ENCODE measurements around the gene SUCO. TPM values are rescaled to one million over a fixed set of nuclear protein-coding genes. Genes with fewer than 3 reads are reported as not detected.

SUCO gene
- total and polyA plus RNA-seq, 2 of the 4 experiments (the other 2 are of a cell fraction), result 11.4 to 21.5 TPM

GRCh38 chr1:172532183-172532699 is 709 bp upstream of the SUCO start:
- H3K9ac ChIP-seq (ENCODE audit: low read depth, low read length), result peak overlapping the region; percentile 84
- CTCF ChIA-PET, result no interaction called here
- H3K9me3 ChIP-seq (ENCODE audit: control insufficient read depth, insufficient read depth, low read length), result no peaks in the 10 kb centered on the region
- H3K79me1 ChIP-seq (ENCODE audit: low read depth in 1 of 2, low read length in 2 of 2), result peaks cover 6 to 23% of the 10 kb centered on the region in 2 experiments; a peak in 2 of 4 replicates
- H3K23ac ChIP-seq (ENCODE audit: low read depth, low read length), result peak overlapping the region; percentile 96
- dilution Hi-C loops (cut with HindIII; ENCODE audit: low sequenced_read_pairs, unreplicated experiment), result no loop called here
- in situ Hi-C loops (cut with MboI; ENCODE audit: low sequenced_read_pairs), result no loop called here
- H3K27me3 ChIP-seq (ENCODE audit: control insufficient read depth, insufficient read depth, low read length), result no peaks in the 10 kb centered on the region
- peak overlapping the region; percentile 99 for H3K14ac ChIP-seq (replicated peaks; ENCODE audit: low read depth, low read length)
- ATAC-seq (ENCODE audit: low read depth), result peak; percentile 74
- peak overlapping the region; percentile 83 for H3K27ac ChIP-seq (ENCODE audit: insufficient read depth, low read length)
- no peak overlapping the region for H2AK5ac ChIP-seq (ENCODE audit: low read depth, low read length)
- H2BK120ac ChIP-seq (ENCODE audit: low read depth, low read length), result peak overlapping the region; percentile 99
- DNase-seq, result peak; percentile 99
- peak overlapping the region; percentile 20 for H2AK9ac ChIP-seq (replicated peaks; ENCODE audit: low read depth, low read length, poor library complexity)
- peak overlapping the region; percentile 53 for H3K4me3 ChIP-seq (ENCODE audit: insufficient read depth, low read depth, low read length)
- H3K4ac ChIP-seq (ENCODE audit: low read depth, low read length), result peak overlapping the region; percentile 98
- peak overlapping the region; percentile 95 for H4K91ac ChIP-seq (ENCODE audit: insufficient read depth, low read depth, low read length)
- peak overlapping the region; percentile 66; the same call in 1 of the 2 replicates for H4K5ac ChIP-seq (ENCODE audit: low read depth, low read length)
- intact Hi-C loops (cut with micrococcal nuclease), result loop anchor here (2.0 to 5.0 kb wide), 3 partner anchors 81 to 530 kb away; no protein-coding TSS in a partner anchor
- no peaks in the 10 kb centered on the region for H3K9me1 ChIP-seq (ENCODE audit: insufficient read depth, low read length)
- H3K36me3 ChIP-seq (ENCODE audit: control insufficient read depth, insufficient read depth, low read length), result no peaks in the 10 kb centered on the region
- peak overlapping the region; percentile 14 to 96 for H4K8ac ChIP-seq (ENCODE audit: low read depth in 2 of 2, low read length in 2 of 2)
- peak overlapping the region; percentile 79 for H3K4me2 ChIP-seq (ENCODE audit: low read depth, low read length)
- no peaks in the 10 kb centered on the region for H3K4me1 ChIP-seq (ENCODE audit: control insufficient read depth, insufficient read depth, low read length)
- H2BK5ac ChIP-seq (ENCODE audit: low read depth, low read length, poor library complexity, severe bottlenecking), result peak overlapping the region; percentile 93
- no CpG with 5 or more reads among the region's 18 CpGs for WGBS, 2 experiments (ENCODE audit: extremely low coverage in 2 of 2, insufficient read length in 1 of 2)
- H3K56ac ChIP-seq (ENCODE audit: extremely low read depth, insufficient read depth, low read length), result peak overlapping the region; percentile 96
- peaks cover 14% of the 10 kb centered on the region; the same call in 1 of the 2 replicates for H4K20me1 ChIP-seq (ENCODE audit: insufficient read depth, low read length)
- H2AFZ ChIP-seq (replicated peaks; ENCODE audit: low read length, poor library complexity), result peak overlapping the region; percentile 96
- peak overlapping the region; percentile 98 for H2BK20ac ChIP-seq (ENCODE audit: low read depth, low read length)
- no TSS peak for BruUV-seq (replicated peaks)
- H2BK15ac ChIP-seq (ENCODE audit: low read depth, low read length), result peak overlapping the region; percentile 89; the same call in 2 of the 3 replicates
- POLR2A ChIA-PET (ENCODE audit: unreplicated experiment), result interaction anchor here (0.9 kb wide), 1 partner anchor 12 kb away, joined by 3 read pairs; no protein-coding TSS in a partner anchor
- H3K18ac ChIP-seq (ENCODE audit: low read depth, low read length), result peak overlapping the region; percentile 76
- TF ChIP-seq BHLHE40 (IDR thresholded peaks at IDR 0.05; ENCODE audit: low read depth, low read length) (peak; percentile 76), RAD21 (IDR thresholded peaks at IDR 0.05; ENCODE audit: low read length) (no peak), SMC3 (IDR thresholded peaks at IDR 0.05; ENCODE audit: low read depth, low read length) (no peak), CEBPB (IDR thresholded peaks at IDR 0.05; ENCODE audit: low read depth, low read length) (0 out of 2 replicates have a peak, but pooled peaks have one; percentile 32), ELK1 (IDR thresholded peaks at IDR 0.05; ENCODE audit: borderline replicate concordance, low read depth, low read length) (no peak), MAFK (IDR thresholded peaks at IDR 0.05; ENCODE audit: low read depth, low read length) (peak; percentile 33; the same call in 1 of the 2 replicates), MAZ (IDR thresholded peaks at IDR 0.05; ENCODE audit: borderline replicate concordance, low read depth, low read length) (no peak), CHD1 (IDR thresholded peaks at IDR 0.05; ENCODE audit: low read depth, low read length) (no peak), RCOR1 (IDR thresholded peaks at IDR 0.05; ENCODE audit: insufficient replicate concordance, low read length) (no peak), CTCF (conservative IDR thresholded peaks at IDR 0.05; ENCODE audit: low read depth, low read length) (no peak), FOS (IDR thresholded peaks at IDR 0.05; ENCODE audit: low read depth, low read length) (no peak), NFE2L2 (IDR thresholded peaks at IDR 0.05; ENCODE audit: low read depth, low read length) (no peak), POLR2A (IDR thresholded peaks at IDR 0.05; ENCODE audit: low read depth, low read length) (peak; percentile 41; the same call in 1 of the 2 replicates), RFX5 (IDR thresholded peaks at IDR 0.05; ENCODE audit: low read depth, low read length) (no peak)
- TF ChIP-seq, protein P1, sequence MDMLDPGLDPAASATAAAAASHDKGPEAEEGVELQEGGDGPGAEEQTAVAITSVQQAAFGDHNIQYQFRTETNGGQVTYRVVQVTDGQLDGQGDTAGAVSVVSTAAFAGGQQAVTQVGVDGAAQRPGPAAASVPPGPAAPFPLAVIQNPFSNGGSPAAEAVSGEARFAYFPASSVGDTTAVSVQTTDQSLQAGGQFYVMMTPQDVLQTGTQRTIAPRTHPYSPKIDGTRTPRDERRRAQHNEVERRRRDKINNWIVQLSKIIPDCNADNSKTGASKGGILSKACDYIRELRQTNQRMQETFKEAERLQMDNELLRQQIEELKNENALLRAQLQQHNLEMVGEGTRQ (IDR thresholded peaks at IDR 0.05; ENCODE audit: low read depth, low read length), result peak; percentile 67

Data from IMR-90 (cell line).